Panc1 (cell line): ENCODE data around the gene CSNK2A1. TPM values are rescaled to one million over a fixed set of nuclear protein-coding genes. Genes with fewer than 3 reads are reported as not detected.

ENCODE experiments used
- ATAC-seq: fragments of 200-7000 bp; cut with Tn5 transposase; 2 replicates; pipeline ENCODE4 v1.9.1; 2020; ENCODE audit warnings: mild to moderate bottlenecking, moderate library complexity
- BruUV-seq: library from RNA; stranded (reverse); fragments of 400-500 nt; replicated peaks from 2 replicates; lab custom pipeline; 2021; lab: Mats Ljungman, UMichigan
- CTCF ChIA-PET: fragments of 300-600 bp; sonication (Branson Sonifier 250); formaldehyde crosslinking; loops from one replicate; lab custom pipeline; 2022; ENCODE audit warnings: antibody characterized with exemption; lab: Charles Lee
- POLR2A ChIA-PET: fragments of 300-600 bp; sonication (Branson Sonifier 250); formaldehyde crosslinking; loops from one replicate; lab custom pipeline; 2022; ENCODE audit warnings: antibody characterized with exemption; lab: Charles Lee
- DNase-seq: peaks from one replicate; pipeline ENCODE4 v3.0.0-alpha.2; 2010; ENCODE audit warnings: low read depth, low spot score
- H3K27ac ChIP-seq: 2 replicates; pipeline ENCODE4 v1.5.1; 2011; ENCODE audit warnings: mild to moderate bottlenecking, low read length, inconsistent platforms
- H3K27me3 ChIP-seq: fragments of 200-500 bp; sonication (Bioruptor generic); 2 replicates; pipeline ENCODE4 v1.6.0; 2014; ENCODE audit warnings: low read length, inconsistent platforms; ENCODE audit not compliant: control insufficient read depth, insufficient read depth
- H3K36me3 ChIP-seq: fragments of 200-500 bp; sonication (Bioruptor generic); 2 replicates; pipeline ENCODE4 v1.5.1; 2014; ENCODE audit warnings: inconsistent platforms, mild to moderate bottlenecking, low read length, moderate library complexity; ENCODE audit not compliant: control insufficient read depth, insufficient read depth
- H3K4me1 ChIP-seq: 2 replicates; pipeline ENCODE4 v1.5.1; 2011; ENCODE audit warnings: inconsistent platforms, mild to moderate bottlenecking, low read length, moderate library complexity; ENCODE audit not compliant: control insufficient read depth, insufficient read depth
- H3K4me3 ChIP-seq, 2 experiments: 2 replicates each; pipeline ENCODE4 v1.5.1; 2011 to 2012; ENCODE audit warnings: low read depth in 2 of 2, low read length in 2 of 2, mild to moderate bottlenecking in 2 of 2, inconsistent platforms in 1 of 2, moderate library complexity in 1 of 2
- H3K9me3 ChIP-seq: fragments of 200-500 bp; sonication (Bioruptor generic); 2 replicates; pipeline ENCODE4 v1.5.1; 2014; ENCODE audit warnings: low read depth, mild to moderate bottlenecking, inconsistent platforms, low read length, moderate library complexity; ENCODE audit not compliant: control insufficient read depth, insufficient read depth
- CTCF ChIP-seq: fragments of 450-650 bp; IDR thresholded peaks from 2 replicates; pipeline ENCODE4 v1.5.1; 2017; ENCODE audit warnings: mild to moderate bottlenecking
- POLR2AphosphoS5 ChIP-seq: IDR thresholded peaks from 2 replicates; pipeline ENCODE4 v1.6.1; 2012; ENCODE audit warnings: mild to moderate bottlenecking, low read depth, low read length, moderate library complexity
- REST ChIP-seq, 2 experiments: IDR thresholded peaks; 2 replicates each; pipeline ENCODE4 v1.6.1; 2011 to 2012; ENCODE audit warnings: low read depth in 2 of 2, control low read depth in 1 of 2, low read length in 1 of 2, mild to moderate bottlenecking in 1 of 2, moderate library complexity in 1 of 2; ENCODE audit not compliant: insufficient read depth in 1 of 2
- SIN3A ChIP-seq: IDR thresholded peaks from 2 replicates; pipeline ENCODE4 v1.6.1; 2012; ENCODE audit warnings: low read depth, mild to moderate bottlenecking, low read length, moderate library complexity, borderline replicate concordance; ENCODE audit not compliant: insufficient read depth
- TCF7L2 ChIP-seq: IDR thresholded peaks from 2 replicates; pipeline ENCODE4 v1.6.1; 2011; ENCODE audit warnings: mild to moderate bottlenecking, low read depth, low read length, inconsistent platforms
- in situ Hi-C: cut with HindIII; loops from 2 replicates; pipeline ENCODE4 v1.10.0; 2016; ENCODE audit warnings: low sequenced_read_pairs, low pct_unique_long_range_greater_than_20kb
- intact Hi-C: fragments of 100-400 bp; cut with micrococcal nuclease; formaldehyde crosslinking; loops from one replicate; pipeline ENCODE4 v1.10.0; 2022; ENCODE audit not compliant: unreplicated experiment
- total RNA-seq: library from RNA; stranded (reverse); gene quantifications from one replicate; pipeline ENCODE4 v1.2.1, GENCODE V29; 2021; ENCODE audit not compliant: unreplicated experiment

Gene CSNK2A1
- total RNA-seq, 1 experiment from 2014 or later: 191 TPM

- H3K4me3 ChIP-seq: no peak overlapping the region
- no peaks in the 10 kb centered on the region for H3K36me3 ChIP-seq
- TF ChIP-seq CTCF (no peak), TCF7L2 (no peak), REST (IDR thresholded peaks at IDR 0.05; ENCODE audit: insufficient read depth in 1 of 2, low read depth in 2 of 2, low read length in 1 of 2) (no peak)
- in situ Hi-C loops (no loop called here), intact Hi-C loops (no loop called here)
- POLR2A ChIA-PET: no interaction called here
- no peak overlapping the region for H3K27ac ChIP-seq
- ATAC-seq (no peak), DNase-seq (no peak)
- H3K4me1 ChIP-seq: no peaks in the 10 kb centered on the region
- CTCF ChIA-PET: no interaction called here
- H3K9me3 ChIP-seq: no peaks in the 10 kb centered on the region
- H3K27me3 ChIP-seq: peaks cover 11% of the 10 kb centered on the region
- BruUV-seq: no TSS peak
These were observed 31.6 kb upstream of the CSNK2A1 start for GRCh38 chr20:575230-575629.

- no peak for DNase-seq
- in situ Hi-C loops (no loop called here), intact Hi-C loops (no loop called here)
- H3K4me1 ChIP-seq: no peaks in the 10 kb centered on the region
- CTCF ChIA-PET: no interaction called here
- BruUV-seq: no TSS peak
- POLR2A ChIA-PET: no interaction called here
- H3K27me3 ChIP-seq: peaks cover 11% of the 10 kb centered on the region
- TF ChIP-seq TCF7L2 (no peak), POLR2AphosphoS5 (no peak), CTCF (no peak), SIN3A (no peak), REST (IDR thresholded peaks at IDR 0.05; ENCODE audit: insufficient read depth in 1 of 2, low read depth in 2 of 2, low read length in 1 of 2) (no peak)
- no peaks in the 10 kb centered on the region for H3K36me3 ChIP-seq
- H3K9me3 ChIP-seq: no peaks in the 10 kb centered on the region
- no peak overlapping the region for H3K4me3 ChIP-seq
- no peak for ATAC-seq
- no peak overlapping the region for H3K27ac ChIP-seq
These were observed 30.8 kb upstream of the CSNK2A1 start for GRCh38 chr20:574297-574942.
